Osteoblast (primary cell): Measurements from ENCODE around the gene CAMKMT. TPM values are rescaled to one million over a fixed set of nuclear protein-coding genes. Genes with fewer than 3 reads are reported as not detected.

Source experiments
- DNase-seq: peaks from one replicate; pipeline ENCODE4 v3.0.0; 2011; ENCODE audit warnings: low spot score, mixed read lengths; ENCODE audit not compliant: insufficient read length; ENCODE audit errors: missing footprints
- H2AFZ ChIP-seq: 2 replicates; pipeline ENCODE4 v1.6.0; 2011; ENCODE audit warnings: mild to moderate bottlenecking, low read length
- H3K27ac ChIP-seq: 2 replicates; pipeline ENCODE4 v1.5.1; 2011; ENCODE audit warnings: mild to moderate bottlenecking, low read depth, low read length, moderate library complexity
- H3K27me3 ChIP-seq: 2 replicates; pipeline ENCODE4 v1.6.0; 2012; ENCODE audit warnings: mild to moderate bottlenecking, control low read depth, inconsistent platforms, low read length, moderate library complexity; ENCODE audit not compliant: insufficient read depth
- H3K36me3 ChIP-seq: 2 replicates; pipeline ENCODE4 v1.5.1; 2011; ENCODE audit warnings: mild to moderate bottlenecking, low read length, control low read depth, moderate library complexity; ENCODE audit not compliant: insufficient read depth
- H3K4me1 ChIP-seq: 2 replicates; pipeline ENCODE4 v1.5.1; 2011; ENCODE audit warnings: mild to moderate bottlenecking, low read length, control low read depth, moderate library complexity; ENCODE audit not compliant: insufficient read depth
- H3K4me2 ChIP-seq: 2 replicates; pipeline ENCODE4 v1.6.0; 2011; ENCODE audit warnings: mild to moderate bottlenecking, low read length; ENCODE audit not compliant: insufficient read depth
- H3K4me3 ChIP-seq: fragments of 200-600 bp; sonication (generic); 3 replicates; pipeline ENCODE4 v1.5.1; 2012; ENCODE audit warnings: mild to moderate bottlenecking, low read length, inconsistent platforms; ENCODE audit not compliant: insufficient read depth
- H3K79me2 ChIP-seq: 2 replicates; pipeline ENCODE4 v1.6.0; 2012; ENCODE audit warnings: mild to moderate bottlenecking, low read length, control low read depth, inconsistent platforms; ENCODE audit not compliant: insufficient read depth
- H3K9me3 ChIP-seq: 2 replicates; pipeline ENCODE4 v1.5.1; 2011; ENCODE audit warnings: low read depth, low read length, control low read depth
- H4K20me1 ChIP-seq: 2 replicates; pipeline ENCODE4 v1.6.0; 2012; ENCODE audit warnings: mild to moderate bottlenecking, low read length, control low read depth; ENCODE audit not compliant: insufficient read depth
- total RNA-seq: library from RNA; depleted of rRNA; stranded (reverse); fragments of >200 nt; gene quantifications from 2 replicates; pipeline ENCODE4 v1.2.3, GENCODE V29; 2012
- TF ChIP-seq, protein P1 (sequence below): IDR thresholded peaks from 2 replicates; pipeline ENCODE4 v1.5.1; 2011; ENCODE audit warnings: mild to moderate bottlenecking, low read depth, low read length, moderate library complexity; ENCODE audit errors: extremely low read depth

Gene CAMKMT
- total RNA-seq, 1 donor, result 7.2 TPM

DNA sequence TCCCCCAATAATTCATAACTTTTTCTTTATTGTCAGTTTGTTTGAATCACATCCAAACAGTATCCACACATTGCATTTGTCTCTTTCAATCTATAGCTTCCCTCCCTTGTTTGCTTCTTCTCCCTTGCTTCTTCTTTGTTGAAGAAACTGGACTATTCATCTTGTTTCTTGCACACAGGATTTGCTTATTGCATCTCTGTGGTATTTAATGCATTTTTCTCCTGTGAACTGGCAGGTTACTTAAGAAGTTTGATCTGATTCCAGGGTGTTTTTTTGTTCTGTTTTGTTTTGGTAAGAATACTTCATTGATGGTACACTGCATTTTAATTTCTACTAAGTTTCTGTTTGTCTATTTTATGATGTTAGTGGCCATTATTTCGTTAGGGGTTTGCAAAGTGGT, 166.8 kb downstream of the CAMKMT start:
- H3K27me3 ChIP-seq, result no peaks in the 10 kb centered on the region
- no peaks in the 10 kb centered on the region for H4K20me1 ChIP-seq
- H3K36me3 ChIP-seq, result no peaks in the 10 kb centered on the region
- H3K4me3 ChIP-seq, result no peak overlapping the region
- TF ChIP-seq, protein P1, sequence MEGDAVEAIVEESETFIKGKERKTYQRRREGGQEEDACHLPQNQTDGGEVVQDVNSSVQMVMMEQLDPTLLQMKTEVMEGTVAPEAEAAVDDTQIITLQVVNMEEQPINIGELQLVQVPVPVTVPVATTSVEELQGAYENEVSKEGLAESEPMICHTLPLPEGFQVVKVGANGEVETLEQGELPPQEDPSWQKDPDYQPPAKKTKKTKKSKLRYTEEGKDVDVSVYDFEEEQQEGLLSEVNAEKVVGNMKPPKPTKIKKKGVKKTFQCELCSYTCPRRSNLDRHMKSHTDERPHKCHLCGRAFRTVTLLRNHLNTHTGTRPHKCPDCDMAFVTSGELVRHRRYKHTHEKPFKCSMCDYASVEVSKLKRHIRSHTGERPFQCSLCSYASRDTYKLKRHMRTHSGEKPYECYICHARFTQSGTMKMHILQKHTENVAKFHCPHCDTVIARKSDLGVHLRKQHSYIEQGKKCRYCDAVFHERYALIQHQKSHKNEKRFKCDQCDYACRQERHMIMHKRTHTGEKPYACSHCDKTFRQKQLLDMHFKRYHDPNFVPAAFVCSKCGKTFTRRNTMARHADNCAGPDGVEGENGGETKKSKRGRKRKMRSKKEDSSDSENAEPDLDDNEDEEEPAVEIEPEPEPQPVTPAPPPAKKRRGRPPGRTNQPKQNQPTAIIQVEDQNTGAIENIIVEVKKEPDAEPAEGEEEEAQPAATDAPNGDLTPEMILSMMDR, result no peak
- H3K79me2 ChIP-seq, result no peaks in the 10 kb centered on the region
- no peak overlapping the region for H3K27ac ChIP-seq
- peak overlapping the region; percentile 31 for H3K4me2 ChIP-seq
- no peak overlapping the region for H2AFZ ChIP-seq
- peak; percentile 77 for DNase-seq
- H3K4me1 ChIP-seq, result peaks cover 18% of the 10 kb centered on the region
- H3K9me3 ChIP-seq, result no peaks in the 10 kb centered on the region

DNA sequence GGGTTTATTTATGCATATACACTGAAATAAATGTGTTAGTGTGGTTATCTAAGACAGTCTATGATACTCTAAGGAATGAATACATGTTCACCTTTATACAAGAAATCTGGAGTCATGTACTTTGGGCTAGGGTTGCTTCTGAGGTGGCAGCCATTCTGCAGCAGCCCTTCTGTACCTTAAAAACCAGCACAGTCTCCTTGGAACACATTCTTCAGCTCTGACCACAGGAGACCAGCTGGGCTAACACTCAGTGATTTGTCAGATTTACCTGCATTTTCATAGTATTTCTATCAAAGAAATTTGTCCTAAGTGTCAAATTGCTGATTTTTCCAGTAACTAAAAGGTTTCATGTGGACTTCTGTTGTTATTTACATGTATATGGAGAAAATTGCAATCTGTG, 167.7 kb downstream of the CAMKMT start:
- Histone ChIP-seq H3K4me3 (no peak overlapping the region), H4K20me1 (no peaks in the 10 kb centered on the region), H2AFZ (no peak overlapping the region), H3K36me3 (no peaks in the 10 kb centered on the region), H3K27ac (no peak overlapping the region), H3K27me3 (no peaks in the 10 kb centered on the region), H3K9me3 (no peaks in the 10 kb centered on the region), H3K4me1 (peaks cover 18% of the 10 kb centered on the region), H3K79me2 (no peaks in the 10 kb centered on the region), H3K4me2 (no peak overlapping the region)
- no peak for DNase-seq
- TF ChIP-seq, protein P1, result no peak

DNA sequence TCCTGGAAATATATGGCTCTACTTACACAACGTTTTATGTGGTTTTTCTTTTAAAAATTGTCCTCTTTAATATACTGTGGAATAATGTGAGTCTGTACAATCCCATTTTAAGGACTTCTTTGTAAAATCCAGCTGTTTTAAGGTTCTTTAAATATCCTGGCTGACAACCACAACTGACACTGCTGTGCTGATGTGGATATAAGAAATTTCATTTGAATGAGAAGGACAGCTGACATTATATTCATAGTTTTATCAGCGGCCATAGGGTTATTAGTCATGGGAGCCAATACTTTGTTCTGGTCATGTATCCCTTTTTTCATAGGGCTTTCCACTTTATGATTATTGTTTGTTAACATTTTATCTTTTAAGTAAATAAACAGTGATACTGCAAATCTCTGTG, 169.5 kb downstream of the CAMKMT start:
- no peak for DNase-seq
- TF ChIP-seq, protein P1, result no peak
- H3K4me3 ChIP-seq, result no peak overlapping the region
- no peaks in the 10 kb centered on the region for H3K27me3 ChIP-seq
- no peak overlapping the region for H2AFZ ChIP-seq
- H3K36me3 ChIP-seq, result no peaks in the 10 kb centered on the region
- no peaks in the 10 kb centered on the region for H4K20me1 ChIP-seq
- no peak overlapping the region for H3K4me2 ChIP-seq
- no peaks in the 10 kb centered on the region for H3K9me3 ChIP-seq
- no peak overlapping the region for H3K27ac ChIP-seq
- H3K4me1 ChIP-seq, result peaks cover 18% of the 10 kb centered on the region
- no peaks in the 10 kb centered on the region for H3K79me2 ChIP-seq

DNA sequence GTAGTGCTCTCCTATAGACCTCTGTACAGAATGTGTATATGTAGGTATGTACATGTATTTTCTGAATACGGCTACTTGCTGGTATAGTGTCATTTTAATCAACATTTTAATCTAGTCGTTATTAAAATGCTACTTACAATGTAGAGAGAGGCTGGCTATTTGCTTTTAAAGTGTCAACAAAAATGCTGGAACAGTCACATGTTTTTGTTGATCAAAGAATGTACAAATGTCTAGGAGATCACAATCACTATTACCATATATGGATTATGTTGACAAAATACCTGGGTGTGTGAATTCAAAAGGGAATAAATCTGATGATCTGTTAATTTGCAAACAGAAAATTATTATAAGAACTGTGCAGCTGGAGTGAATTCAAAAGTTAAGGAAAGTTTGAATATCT, 170.3 kb downstream of the CAMKMT start:
- TF ChIP-seq, protein P1, result no peak
- Histone ChIP-seq H3K4me2 (no peak overlapping the region), H3K4me1 (peaks cover 18% of the 10 kb centered on the region), H3K79me2 (no peaks in the 10 kb centered on the region), H3K36me3 (no peaks in the 10 kb centered on the region), H3K27me3 (no peaks in the 10 kb centered on the region), H2AFZ (no peak overlapping the region), H3K4me3 (no peak overlapping the region), H3K27ac (no peak overlapping the region), H4K20me1 (no peaks in the 10 kb centered on the region), H3K9me3 (no peaks in the 10 kb centered on the region)
- no peak for DNase-seq
